HepG2 (cell line): ENCODE results near the gene MGST2. TPM values are rescaled to one million over a fixed set of nuclear protein-coding genes. Genes with fewer than 3 reads are reported as not detected.

Experiments
- ARNT2 ChIP-seq: sonication (generic); formaldehyde crosslinking; IDR thresholded peaks from 2 replicates; pipeline ENCODE4 v1.8.0; 2022; ENCODE audit warnings: mild to moderate bottlenecking, low read depth, missing genetic modification reagents, moderate library complexity
- ATF7 ChIP-seq, 2 experiments: fragments of 450-650 bp in 1 of 2; sonication (generic) in 1 of 2; formaldehyde crosslinking in 1 of 2; IDR thresholded peaks; 2 replicates each; pipeline versions ENCODE4 v1.4.0 to v1.6.1; 2016 to 2020; ENCODE audit warnings: antibody characterized with exemption in 1 of 2, mild to moderate bottlenecking in 1 of 2, missing genetic modification reagents in 1 of 2
- HNRNPLL ChIP-seq: fragments of 200-400 bp; formaldehyde crosslinking; IDR thresholded peaks from 2 replicates; pipeline ENCODE4 v1.6.1; 2017; ENCODE audit warnings: mild to moderate bottlenecking, low read depth, low read length; ENCODE audit not compliant: poor library complexity, severe bottlenecking
- IKZF1 ChIP-seq: fragments of 450-650 bp; IDR thresholded peaks from 2 replicates; pipeline ENCODE4 v1.7.1; 2016
- KDM5B ChIP-seq: sonication (generic); formaldehyde crosslinking; IDR thresholded peaks from 2 replicates; pipeline ENCODE4 v1.4.0; 2020; ENCODE audit warnings: missing genetic modification reagents, mild to moderate bottlenecking, borderline replicate concordance
- PCBP2 ChIP-seq: fragments of 200-400 bp; formaldehyde crosslinking; optimal IDR thresholded peaks from 2 replicates; pipeline ENCODE3; 2018; ENCODE audit warnings: low read length, low read depth; ENCODE audit not compliant: poor library complexity, severe bottlenecking
- RAD51 ChIP-seq: fragments of 450-650 bp; IDR thresholded peaks from 2 replicates; pipeline ENCODE4 v1.6.1; 2016; ENCODE audit warnings: borderline replicate concordance
- RBFOX2 ChIP-seq: fragments of 200-400 bp; formaldehyde crosslinking; IDR thresholded peaks from 2 replicates; pipeline ENCODE4 v1.6.1; 2017; ENCODE audit warnings: low read depth, mild to moderate bottlenecking, low read length
- SAFB2 ChIP-seq: sonication (generic); formaldehyde crosslinking; IDR thresholded peaks from 2 replicates; pipeline ENCODE4 v1.5.1; 2020; ENCODE audit warnings: missing genetic modification reagents, low read depth, mild to moderate bottlenecking, borderline replicate concordance
- SATB2 ChIP-seq: sonication (generic); formaldehyde crosslinking; IDR thresholded peaks from 2 replicates; pipeline ENCODE4 v1.5.0; 2020; ENCODE audit warnings: missing genetic modification reagents
- ZFP36L2 ChIP-seq: sonication (generic); formaldehyde crosslinking; IDR thresholded peaks from 2 replicates; pipeline ENCODE4 v1.4.0; 2020; ENCODE audit warnings: missing genetic modification reagents
- ZMYM3 ChIP-seq: sonication (generic); formaldehyde crosslinking; IDR thresholded peaks from 2 replicates; pipeline ENCODE4 v1.5.1; 2020; ENCODE audit warnings: mild to moderate bottlenecking, missing genetic modification reagents
- ZNF101 ChIP-seq: sonication (generic); formaldehyde crosslinking; IDR thresholded peaks from 2 replicates; pipeline ENCODE4 v1.4.0; 2020; ENCODE audit warnings: mild to moderate bottlenecking, low read depth, missing genetic modification reagents, borderline replicate concordance
- ZNF232 ChIP-seq: sonication (generic); formaldehyde crosslinking; IDR thresholded peaks from 2 replicates; pipeline ENCODE4 v1.4.0; 2020; ENCODE audit warnings: missing genetic modification reagents, borderline replicate concordance
- ZNF292 ChIP-seq: sonication (generic); formaldehyde crosslinking; IDR thresholded peaks from 2 replicates; pipeline ENCODE4 v1.8.1; 2022; ENCODE audit warnings: mild to moderate bottlenecking, low read depth, missing genetic modification reagents, borderline replicate concordance
- ZNF367 ChIP-seq: sonication (generic); formaldehyde crosslinking; IDR thresholded peaks from 2 replicates; pipeline ENCODE4 v1.4.0; 2020; ENCODE audit warnings: missing genetic modification reagents, borderline replicate concordance
- ZNF564 ChIP-seq: sonication (generic); formaldehyde crosslinking; IDR thresholded peaks from 2 replicates; pipeline ENCODE4 v1.8.1; 2023; ENCODE audit warnings: mild to moderate bottlenecking, missing genetic modification reagents
- ZNF577 ChIP-seq: sonication (generic); formaldehyde crosslinking; IDR thresholded peaks from 2 replicates; pipeline ENCODE4 v1.4.0; 2020; ENCODE audit warnings: mild to moderate bottlenecking, low read depth, missing genetic modification reagents, borderline replicate concordance
- ZNF619 ChIP-seq: sonication (generic); formaldehyde crosslinking; IDR thresholded peaks from 2 replicates; pipeline ENCODE4 v1.4.0; 2020; ENCODE audit warnings: mild to moderate bottlenecking, missing genetic modification reagents
- ZNF644 ChIP-seq: IDR thresholded peaks from 2 replicates; pipeline ENCODE4 v1.6.1; 2016; ENCODE audit warnings: low read depth
- ZNF766 ChIP-seq: sonication (generic); formaldehyde crosslinking; IDR thresholded peaks from 2 replicates; pipeline ENCODE4 v1.5.0; 2020; ENCODE audit warnings: missing genetic modification reagents, borderline replicate concordance
- ZNF775 ChIP-seq: sonication (generic); formaldehyde crosslinking; IDR thresholded peaks from 2 replicates; pipeline ENCODE4 v1.4.0; 2020; ENCODE audit warnings: missing genetic modification reagents, mild to moderate bottlenecking, moderate library complexity, borderline replicate concordance
- ZSCAN30 ChIP-seq: sonication (generic); formaldehyde crosslinking; IDR thresholded peaks from 2 replicates; pipeline ENCODE4 v1.5.0; 2020; ENCODE audit warnings: mild to moderate bottlenecking, missing genetic modification reagents
- polyA plus RNA-seq, 8 experiments: library from polyadenylated mRNA; depleted of rRNA in 3 of 8; stranded (reverse) in 7 of 8; unstranded in 1 of 8; fragments of >200 nt; fragmentation: Illumina TruSeq in 4 of 8; extraction: Trizol in 4 of 8; gene quantifications; 2 replicates each; pipeline versions ENCODE4 v1.2.1 to v1.2.3, GENCODE V29; 2011 to 2016; ENCODE audit warnings: low read depth in 4 of 8, missing spikeins in 1 of 8, mixed read lengths in 1 of 8; ENCODE audit not compliant: insufficient read depth in 1 of 8
- total RNA-seq, 5 experiments: library from RNA; depleted of rRNA; stranded (reverse); fragments of >200 nt; fragmentation: Illumina TruSeq; extraction: Trizol; gene quantifications; 2 replicates each; pipeline ENCODE4 v1.2.3, GENCODE V29; 2016; ENCODE audit warnings: low read depth in 1 of 5
- TF ChIP-seq, protein P1 (sequence below): sonication (generic); formaldehyde crosslinking; IDR thresholded peaks from 2 replicates; pipeline ENCODE4 v1.4.0; 2020; ENCODE audit warnings: mild to moderate bottlenecking, missing genetic modification reagents, borderline replicate concordance
- TF ChIP-seq, protein P2 (sequence below): IDR thresholded peaks from 2 replicates; pipeline ENCODE4 v1.6.1; 2018; ENCODE audit warnings: missing genetic modification reagents, mild to moderate bottlenecking, missing compliant biosample characterization

MGST2 gene
- total and polyA plus RNA-seq, 2 of the 13 experiments (the other 11 are each of a cell fraction or from before 2014, with no cell fraction given) = 205 to 416 TPM

- TF ChIP-seq, protein P1, sequence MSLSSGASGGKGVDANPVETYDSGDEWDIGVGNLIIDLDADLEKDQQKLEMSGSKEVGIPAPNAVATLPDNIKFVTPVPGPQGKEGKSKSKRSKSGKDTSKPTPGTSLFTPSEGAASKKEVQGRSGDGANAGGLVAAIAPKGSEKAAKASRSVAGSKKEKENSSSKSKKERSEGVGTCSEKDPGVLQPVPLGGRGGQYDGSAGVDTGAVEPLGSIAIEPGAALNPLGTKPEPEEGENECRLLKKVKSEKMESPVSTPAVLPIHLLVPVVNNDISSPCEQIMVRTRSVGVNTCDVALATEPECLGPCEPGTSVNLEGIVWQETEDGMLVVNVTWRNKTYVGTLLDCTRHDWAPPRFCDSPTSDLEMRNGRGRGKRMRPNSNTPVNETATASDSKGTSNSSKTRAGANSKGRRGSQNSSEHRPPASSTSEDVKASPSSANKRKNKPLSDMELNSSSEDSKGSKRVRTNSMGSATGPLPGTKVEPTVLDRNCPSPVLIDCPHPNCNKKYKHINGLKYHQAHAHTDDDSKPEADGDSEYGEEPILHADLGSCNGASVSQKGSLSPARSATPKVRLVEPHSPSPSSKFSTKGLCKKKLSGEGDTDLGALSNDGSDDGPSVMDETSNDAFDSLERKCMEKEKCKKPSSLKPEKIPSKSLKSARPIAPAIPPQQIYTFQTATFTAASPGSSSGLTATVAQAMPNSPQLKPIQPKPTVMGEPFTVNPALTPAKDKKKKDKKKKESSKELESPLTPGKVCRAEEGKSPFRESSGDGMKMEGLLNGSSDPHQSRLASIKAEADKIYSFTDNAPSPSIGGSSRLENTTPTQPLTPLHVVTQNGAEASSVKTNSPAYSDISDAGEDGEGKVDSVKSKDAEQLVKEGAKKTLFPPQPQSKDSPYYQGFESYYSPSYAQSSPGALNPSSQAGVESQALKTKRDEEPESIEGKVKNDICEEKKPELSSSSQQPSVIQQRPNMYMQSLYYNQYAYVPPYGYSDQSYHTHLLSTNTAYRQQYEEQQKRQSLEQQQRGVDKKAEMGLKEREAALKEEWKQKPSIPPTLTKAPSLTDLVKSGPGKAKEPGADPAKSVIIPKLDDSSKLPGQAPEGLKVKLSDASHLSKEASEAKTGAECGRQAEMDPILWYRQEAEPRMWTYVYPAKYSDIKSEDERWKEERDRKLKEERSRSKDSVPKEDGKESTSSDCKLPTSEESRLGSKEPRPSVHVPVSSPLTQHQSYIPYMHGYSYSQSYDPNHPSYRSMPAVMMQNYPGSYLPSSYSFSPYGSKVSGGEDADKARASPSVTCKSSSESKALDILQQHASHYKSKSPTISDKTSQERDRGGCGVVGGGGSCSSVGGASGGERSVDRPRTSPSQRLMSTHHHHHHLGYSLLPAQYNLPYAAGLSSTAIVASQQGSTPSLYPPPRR (CRISPR knock-in tag) = peak; percentile 80; the same call in 1 of the 2 replicates
- TF ChIP-seq RBFOX2 (peak; percentile 62), ATF7 (IDR thresholded peaks at IDR 0.05) (0 out of 2 replicates have a peak, but pooled peaks have one; percentile 6), ATF7 (CRISPR knock-in tag; IDR thresholded peaks at IDR 0.05) (peak; percentile 34; the same call in 1 of the 2 replicates), PCBP2 (no peak), ZNF564 (CRISPR knock-in tag) (no peak; the same call in 1 of the 2 replicates), KDM5B (CRISPR knock-in tag) (no peak; the same call in 1 of the 2 replicates), RAD51 (no peak), ZFP36L2 (CRISPR knock-in tag) (no peak), ZNF101 (CRISPR knock-in tag) (no peak), ZNF292 (CRISPR knock-in tag) (peak; percentile 67; the same call in 1 of the 2 replicates), SATB2 (no peak), ZNF619 (CRISPR knock-in tag) (no peak), ZNF367 (no peak), SAFB2 (CRISPR knock-in tag) (no peak), ZNF644 (CRISPR knock-in tag) (peak; percentile 93), IKZF1 (no peak), ZSCAN30 (CRISPR knock-in tag) (no peak), ZNF232 (CRISPR knock-in tag) (peak; percentile 50; the same call in 1 of the 2 replicates), ARNT2 (no peak), HNRNPLL (no peak), ZNF577 (no peak), ZNF775 (CRISPR knock-in tag) (no peak), ZNF766 (CRISPR knock-in tag) (peak; percentile 58; the same call in 1 of the 2 replicates), ZMYM3 (CRISPR knock-in tag) (peak; percentile 52; the same call in 1 of the 2 replicates)
- TF ChIP-seq, protein P2, sequence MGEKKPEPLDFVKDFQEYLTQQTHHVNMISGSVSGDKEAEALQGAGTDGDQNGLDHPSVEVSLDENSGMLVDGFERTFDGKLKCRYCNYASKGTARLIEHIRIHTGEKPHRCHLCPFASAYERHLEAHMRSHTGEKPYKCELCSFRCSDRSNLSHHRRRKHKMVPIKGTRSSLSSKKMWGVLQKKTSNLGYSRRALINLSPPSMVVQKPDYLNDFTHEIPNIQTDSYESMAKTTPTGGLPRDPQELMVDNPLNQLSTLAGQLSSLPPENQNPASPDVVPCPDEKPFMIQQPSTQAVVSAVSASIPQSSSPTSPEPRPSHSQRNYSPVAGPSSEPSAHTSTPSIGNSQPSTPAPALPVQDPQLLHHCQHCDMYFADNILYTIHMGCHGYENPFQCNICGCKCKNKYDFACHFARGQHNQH (CRISPR knock-in tag) = peak; percentile 97
Measured at GRCh38 chr4:139689093-139689722, 23.6 kb downstream of the MGST2 start (continued).
